SU-DHL-6 (cell line): ENCODE results near the gene PXMP4.
"Not testable (repeated sequence)": the region's sequence is repeated elsewhere in the genome, so short reads cannot be mapped to it uniquely, and the experiment has no call there.

Experiments
- H2AFZ ChIP-seq: fragments of 200-600 bp; sonication (generic); 2 replicates; pipeline ENCODE4 v1.6.1; 2014; ENCODE audit warnings: low read depth, mild to moderate bottlenecking, moderate library complexity, mixed read lengths, antibody characterized with exemption, low read length; ENCODE audit not compliant: severe bottlenecking
- H3F3A ChIP-seq: fragments of 200-600 bp; shearing (Covaris generic); 2 replicates; pipeline ENCODE4 v1.6.0; 2016; ENCODE audit warnings: antibody characterized with exemption, mild to moderate bottlenecking; ENCODE audit not compliant: insufficient read depth
- H3K27ac ChIP-seq: fragments of 200-600 bp; sonication (generic); 2 replicates; pipeline ENCODE4 v1.5.1; 2016; ENCODE audit warnings: low read depth, mild to moderate bottlenecking, low read length, moderate library complexity, mixed read lengths
- H3K27me3 ChIP-seq: fragments of 200-600 bp; sonication (generic), shearing (Covaris generic); 2 replicates; pipeline ENCODE4 v1.6.0; 2014; ENCODE audit warnings: mild to moderate bottlenecking, low read length
- H3K36me3 ChIP-seq: fragments of 200-600 bp; sonication (generic); 2 replicates; pipeline ENCODE4 v1.6.1; 2014; ENCODE audit warnings: mild to moderate bottlenecking, low read length, mixed read lengths
- H3K4me2 ChIP-seq: fragments of 300-600, 200-600 bp; shearing (Covaris generic), sonication (generic); 2 replicates; pipeline ENCODE4 v1.6.0; 2014; ENCODE audit warnings: low read length, low read depth, mild to moderate bottlenecking; ENCODE audit not compliant: poor library complexity, severe bottlenecking
- H3K4me3 ChIP-seq: fragments of 200-600 bp; sonication (generic); 2 replicates; pipeline ENCODE4 v1.5.1; 2014; ENCODE audit warnings: antibody characterized with exemption, low read length, mild to moderate bottlenecking, mixed read lengths; ENCODE audit not compliant: insufficient read depth, poor library complexity, severe bottlenecking
- H3K79me2 ChIP-seq: fragments of 200-600 bp; sonication (generic); 2 replicates; pipeline ENCODE4 v1.6.1; 2014; ENCODE audit warnings: mild to moderate bottlenecking, low read length, moderate library complexity; ENCODE audit not compliant: insufficient read depth
- H3K9ac ChIP-seq: fragments of 200-600 bp; sonication (generic); 2 replicates; pipeline ENCODE4 v1.7.0; 2014; ENCODE audit warnings: mild to moderate bottlenecking, low read length
- H3K9me2 ChIP-seq: fragments of 200-600 bp; sonication (generic); replicated peaks from 2 replicates; pipeline ENCODE4 v1.6.1; 2014; ENCODE audit warnings: low read length; ENCODE audit not compliant: insufficient read depth
- H3K9me3 ChIP-seq: fragments of 200-600 bp; sonication (generic); 2 replicates; pipeline ENCODE4 v1.6.1; 2014; ENCODE audit warnings: low read length, mixed read lengths; ENCODE audit not compliant: insufficient read depth
- H4K20me1 ChIP-seq: fragments of 200-600 bp; sonication (generic); 2 replicates; pipeline ENCODE4 v1.6.1; 2014; ENCODE audit warnings: low read depth, mild to moderate bottlenecking, antibody characterized with exemption, low read length, moderate library complexity, mixed read lengths
- CTCF ChIP-seq: fragments of 200-600 bp; sonication (generic); IDR thresholded peaks from one replicate; pipeline ENCODE4 v1.5.1; 2017; ENCODE audit warnings: antibody characterized with exemption, mild to moderate bottlenecking, low read length, moderate library complexity; ENCODE audit not compliant: insufficient read depth, poor library complexity, severe bottlenecking
- EZH2phosphoT487 ChIP-seq: fragments of 200-600 bp; sonication (generic), shearing (Covaris generic); conservative IDR thresholded peaks from 2 replicates; pipeline ENCODE4 v1.6.1; 2018; ENCODE audit warnings: mild to moderate bottlenecking, antibody characterized with exemption, low read length, moderate library complexity, mixed read lengths

Gene PXMP4

GRCh38 chr20:33702861-33703260 lies 17.2 kb downstream of the PXMP4 start:
- Histone ChIP-seq H3K27ac (no peak overlapping the region), H3K4me3 (no peak overlapping the region), H3K36me3 (no peaks in the 10 kb centered on the region), H3F3A (no peaks in the 10 kb centered on the region), H3K9me3 (no peaks in the 10 kb centered on the region), H3K79me2 (no peaks in the 10 kb centered on the region), H3K27me3 (no peaks in the 10 kb centered on the region), H4K20me1 (no peaks in the 10 kb centered on the region), H3K9ac (no peak overlapping the region), H3K9me2 (no peaks in the 10 kb centered on the region), H2AFZ (no peak overlapping the region), H3K4me2 (no peak overlapping the region)
- TF ChIP-seq CTCF (no peak), EZH2phosphoT487 (no peak)

DNA sequence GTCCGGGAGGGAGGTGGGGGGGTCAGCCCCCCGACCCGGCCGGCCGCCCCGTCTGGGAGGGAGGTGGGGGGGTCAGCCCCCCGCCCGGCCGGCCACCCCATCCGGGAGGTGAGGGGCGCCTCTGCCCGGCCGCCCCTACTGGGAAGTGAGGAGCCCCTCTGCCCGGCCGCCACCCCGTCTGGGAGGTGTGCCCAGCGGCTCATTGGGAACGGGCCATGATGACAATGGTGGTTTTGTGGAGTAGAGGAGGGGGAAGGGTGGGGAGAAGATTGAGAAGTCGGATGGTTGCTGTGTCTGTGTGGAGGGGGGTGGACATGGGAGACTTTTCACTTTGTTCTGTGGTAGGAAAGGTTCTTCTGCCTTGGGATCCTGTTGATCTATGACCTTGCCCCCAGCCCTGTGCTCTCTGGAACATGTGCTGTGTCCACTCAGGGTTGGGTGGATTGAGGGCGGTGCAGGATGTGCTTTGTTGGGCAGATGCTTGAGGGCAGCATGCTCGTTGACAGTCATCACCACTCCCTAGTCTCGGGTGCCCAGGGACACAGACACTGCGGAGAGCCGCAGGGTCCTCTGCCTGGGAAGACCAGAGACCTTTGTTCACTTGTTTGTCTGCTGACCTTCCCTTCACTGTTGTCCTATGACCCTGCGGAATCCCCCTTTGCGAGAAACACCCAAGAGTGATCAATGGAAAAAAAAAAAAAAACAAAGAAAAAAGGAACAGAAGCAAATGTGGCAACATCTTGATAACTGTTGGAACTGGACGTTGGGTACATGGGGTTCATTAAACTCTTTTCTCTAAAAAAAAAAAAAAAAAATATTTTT lies 18.3 kb downstream of the PXMP4 start:
- no peaks in the 10 kb centered on the region for H3K9me2 ChIP-seq
- no peak overlapping the region for H3K9ac ChIP-seq
- no peaks in the 10 kb centered on the region for H3K27me3 ChIP-seq
- H3K9me3 ChIP-seq, result no peaks in the 10 kb centered on the region
- no peak overlapping the region for H3K4me3 ChIP-seq
- no peaks in the 10 kb centered on the region for H3F3A ChIP-seq
- H3K79me2 ChIP-seq, result no peaks in the 10 kb centered on the region
- H4K20me1 ChIP-seq, result no peaks in the 10 kb centered on the region
- TF ChIP-seq EZH2phosphoT487, result no peak
- no peak for TF ChIP-seq CTCF
- H2AFZ ChIP-seq, result no peak overlapping the region
- H3K27ac ChIP-seq, result no peak overlapping the region
- no peak overlapping the region for H3K4me2 ChIP-seq
- no peaks in the 10 kb centered on the region for H3K36me3 ChIP-seq

DNA sequence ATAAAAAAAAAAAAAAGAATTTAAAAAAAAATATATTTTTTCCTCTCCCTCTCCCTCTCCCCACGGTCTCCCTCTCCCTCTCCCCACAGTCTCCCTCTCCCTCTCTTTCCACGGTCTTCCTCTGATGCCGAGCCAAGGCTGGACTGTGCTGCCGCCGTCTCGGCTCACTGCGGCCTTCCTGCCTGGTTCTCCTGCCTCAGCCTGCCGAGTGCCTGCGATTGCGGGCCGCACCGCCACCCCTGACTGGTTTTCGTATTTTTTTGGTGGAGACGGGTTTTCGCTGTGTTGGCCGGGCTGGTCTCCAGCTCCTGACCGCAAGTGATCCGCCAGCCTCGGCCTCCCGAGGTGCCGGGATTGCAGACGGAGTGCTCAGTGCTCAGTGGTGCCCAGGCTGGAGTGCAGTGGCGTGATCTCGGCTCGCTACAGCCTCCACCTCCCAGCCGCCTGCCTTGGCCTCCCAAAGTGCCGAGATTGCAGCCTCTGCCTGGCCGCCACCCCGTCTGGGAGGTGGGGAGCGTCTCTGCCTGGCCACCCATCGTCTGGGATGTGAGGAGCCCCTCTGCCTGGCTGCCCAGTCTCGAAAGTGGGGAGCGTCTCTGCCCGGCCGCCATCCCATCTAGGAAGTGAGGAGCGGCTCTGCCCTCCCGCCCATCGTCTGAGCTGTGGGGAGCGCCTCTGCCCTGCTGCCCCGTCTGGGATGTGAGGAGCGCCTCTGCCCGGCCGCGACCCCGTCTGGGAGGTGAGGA lies 19.2 kb downstream of the PXMP4 start:
- H3F3A ChIP-seq, H3K79me2 ChIP-seq, H3K36me3 ChIP-seq, H3K9me2 ChIP-seq, H3K4me3 ChIP-seq, H4K20me1 ChIP-seq, H3K27ac ChIP-seq, H3K9ac ChIP-seq, H3K9me3 ChIP-seq, H2AFZ ChIP-seq, H3K4me2 ChIP-seq, H3K27me3 ChIP-seq: not testable (repeated sequence)

GRCh38 chr20:33698966-33699365 lies 21.1 kb downstream of the PXMP4 start:
- not testable (repeated sequence) for H3K27me3 ChIP-seq, H3K27ac ChIP-seq, H2AFZ ChIP-seq, H3K79me2 ChIP-seq, H3K9me2 ChIP-seq, H4K20me1 ChIP-seq, H3K4me2 ChIP-seq, H3K4me3 ChIP-seq, H3K36me3 ChIP-seq, H3F3A ChIP-seq, H3K9ac ChIP-seq, H3K9me3 ChIP-seq
